ENCODE results near the gene PXMP2.

Gene PXMP2

DNA sequence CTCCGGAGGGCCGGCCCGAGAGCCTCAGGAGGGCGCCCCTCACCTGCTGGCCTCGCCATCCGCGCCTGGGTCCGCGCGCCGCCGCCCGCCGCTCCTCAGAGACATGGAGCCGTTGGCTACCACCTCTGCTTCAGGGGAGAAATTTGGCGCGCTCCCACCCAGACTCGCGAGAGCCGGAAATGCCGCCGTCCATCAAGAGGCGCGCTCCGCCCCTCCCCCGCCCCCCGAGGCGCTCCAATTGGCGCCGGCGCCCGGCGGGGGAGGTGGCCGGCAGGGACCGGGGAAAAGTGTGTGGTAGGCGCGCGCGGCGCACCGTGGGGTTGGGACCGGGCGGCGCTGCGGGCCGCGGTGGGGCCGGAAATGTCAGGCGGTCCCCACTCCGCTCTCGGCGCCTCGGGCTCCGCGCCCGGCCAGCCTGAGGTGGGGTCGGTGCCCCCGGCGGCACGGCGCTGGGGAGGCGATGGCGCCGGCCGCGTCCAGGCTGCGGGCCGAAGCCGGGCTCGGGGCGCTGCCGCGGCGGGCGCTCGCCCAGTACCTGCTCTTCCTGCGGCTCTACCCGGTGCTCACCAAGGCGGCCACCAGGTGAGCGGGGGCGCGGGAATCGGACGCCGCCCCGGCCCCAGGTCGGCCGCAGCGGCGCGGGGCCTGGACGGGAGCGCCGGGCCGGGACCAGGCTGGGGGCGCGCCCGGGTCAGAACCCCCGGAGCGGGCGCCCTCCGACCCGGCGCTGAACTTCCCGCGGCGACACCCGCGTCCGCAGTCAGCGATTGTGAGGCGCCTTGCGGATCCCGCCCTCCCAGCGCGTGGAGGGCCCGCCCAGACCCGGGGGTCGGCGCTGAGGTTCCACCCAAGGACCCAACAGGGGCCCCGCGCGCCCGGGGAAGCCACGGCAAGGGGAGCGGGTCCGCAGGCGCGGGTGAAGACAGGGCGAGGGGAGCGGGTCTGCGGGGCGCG is at the start of gene PXMP2, which contains the start of gene POLE:
Gene PXMP2 (plus strand): TSS at position 377 of the 954 bp plus-strand sequence. CDS start 84 bp downstream, at position 461.
Gene POLE (minus strand): TSS at position 132 of the 954 bp plus-strand sequence. CDS start 27 bp downstream, at position 105.
- peak; percentile 94 for DNase-seq

DNA sequence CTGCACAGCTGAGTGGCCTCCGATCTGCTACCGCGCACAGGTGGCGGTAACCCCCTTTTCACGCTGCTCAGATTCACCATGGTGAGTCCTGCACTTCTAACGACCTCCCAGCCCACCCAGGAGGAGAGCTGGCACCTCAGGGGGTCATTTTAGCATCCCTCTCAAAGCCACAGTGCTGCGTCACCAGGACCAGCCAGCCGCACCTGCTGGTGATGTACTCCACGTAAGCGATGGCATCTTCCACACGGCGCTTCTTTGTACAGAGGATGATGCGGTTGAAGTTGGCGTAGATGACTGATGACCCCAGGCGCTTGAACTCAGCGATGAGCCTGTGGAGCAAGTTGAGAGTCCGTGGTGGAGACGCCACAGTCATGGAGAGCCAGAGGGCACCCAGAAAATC is 49.6 kb upstream of the PXMP2 start:
- no peak for DNase-seq

- peak; percentile 18 for DNase-seq
Measured at GRCh38 chr12:132638541-132639408, 48.6 kb upstream of the PXMP2 start.

- no peak for DNase-seq
Measured at GRCh38 chr12:132639956-132640520, 47.3 kb upstream of the PXMP2 start.

GRCh38 chr12:132640936-132641335 is 46.5 kb upstream of the PXMP2 start:
- DNase-seq, result no peak

GRCh38 chr12:132641811-132642650 is 45.4 kb upstream of the PXMP2 start:
- no peak for DNase-seq

DNA sequence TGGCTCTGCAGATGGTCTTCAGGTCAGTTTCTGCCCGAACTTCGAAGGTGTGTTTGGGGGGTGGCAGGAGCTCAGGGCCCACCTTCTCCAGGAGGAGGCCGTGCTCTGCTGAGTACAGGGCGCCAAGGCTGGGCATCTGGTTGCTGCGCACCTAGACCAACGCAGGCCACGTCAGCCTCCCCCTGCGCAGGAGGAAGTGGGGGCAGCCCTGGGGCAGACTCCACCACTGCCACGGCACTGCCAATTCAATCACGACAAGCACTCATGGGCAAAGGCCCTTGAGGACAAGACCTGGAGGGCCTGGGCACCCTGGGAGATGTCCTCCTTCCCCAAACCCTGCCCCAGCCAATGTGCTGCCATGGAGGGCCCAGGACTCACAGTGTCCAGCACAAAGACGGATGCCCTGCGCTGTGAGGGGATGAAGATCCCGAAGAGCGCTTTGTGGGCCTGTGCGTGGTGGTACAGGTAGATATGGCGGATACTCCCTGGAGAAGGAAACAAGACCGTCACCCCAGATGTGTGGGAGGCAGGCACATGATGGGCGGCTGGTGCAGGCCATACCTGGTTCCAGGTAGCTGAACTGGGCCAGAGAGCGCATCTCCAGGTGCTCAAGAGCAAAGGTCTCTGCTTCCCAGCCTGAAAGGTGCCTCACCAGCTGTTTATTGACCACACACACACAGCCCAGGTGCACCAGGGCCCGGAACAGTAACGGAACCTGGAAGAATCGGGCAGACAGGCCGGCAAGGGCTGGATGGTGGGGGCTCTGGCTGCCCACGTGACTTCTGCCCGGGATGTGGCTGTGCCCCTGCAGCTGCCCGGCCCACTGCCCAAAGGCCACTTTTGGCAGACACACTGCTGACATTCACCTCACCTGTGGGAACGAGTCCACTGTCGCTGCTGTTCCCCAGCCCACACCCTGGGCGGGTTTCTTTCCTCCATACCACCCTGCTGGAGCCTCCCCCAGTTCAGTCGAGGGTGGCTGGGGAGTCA is 44.2 kb upstream of the PXMP2 start:
- DNase-seq, result no peak

GRCh38 chr12:132646850-132647249 is 40.5 kb upstream of the PXMP2 start:
- DNase-seq, result no peak

DNA sequence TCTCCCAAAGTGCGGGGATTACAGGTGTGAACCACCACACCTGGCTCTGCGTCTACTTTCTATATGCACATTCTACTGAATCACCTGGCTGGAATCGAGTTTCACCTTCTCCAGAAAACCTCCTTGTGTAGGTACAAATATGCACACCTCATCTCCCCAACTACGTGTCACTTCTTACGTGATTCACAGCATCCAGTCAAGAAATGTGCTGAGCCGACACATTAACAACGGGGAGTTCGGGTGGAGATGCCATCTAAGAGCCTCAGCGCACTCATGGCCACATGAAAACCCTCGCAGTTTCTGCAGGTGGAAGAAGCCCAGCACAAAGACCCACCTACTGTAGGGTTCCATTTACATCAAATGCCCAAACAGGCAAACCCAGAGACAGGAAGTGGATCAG is 39.5 kb upstream of the PXMP2 start:
- DNase-seq, result no peak

- no peak for DNase-seq
Measured at GRCh38 chr12:132648616-132649225, 38.7 kb upstream of the PXMP2 start.

GRCh38 chr12:132649226-132649945 is 38.0 kb upstream of the PXMP2 start:
- no peak for DNase-seq

GRCh38 chr12:132651444-132652100 is 35.8 kb upstream of the PXMP2 start:
- peak; percentile 63 for DNase-seq

DNA sequence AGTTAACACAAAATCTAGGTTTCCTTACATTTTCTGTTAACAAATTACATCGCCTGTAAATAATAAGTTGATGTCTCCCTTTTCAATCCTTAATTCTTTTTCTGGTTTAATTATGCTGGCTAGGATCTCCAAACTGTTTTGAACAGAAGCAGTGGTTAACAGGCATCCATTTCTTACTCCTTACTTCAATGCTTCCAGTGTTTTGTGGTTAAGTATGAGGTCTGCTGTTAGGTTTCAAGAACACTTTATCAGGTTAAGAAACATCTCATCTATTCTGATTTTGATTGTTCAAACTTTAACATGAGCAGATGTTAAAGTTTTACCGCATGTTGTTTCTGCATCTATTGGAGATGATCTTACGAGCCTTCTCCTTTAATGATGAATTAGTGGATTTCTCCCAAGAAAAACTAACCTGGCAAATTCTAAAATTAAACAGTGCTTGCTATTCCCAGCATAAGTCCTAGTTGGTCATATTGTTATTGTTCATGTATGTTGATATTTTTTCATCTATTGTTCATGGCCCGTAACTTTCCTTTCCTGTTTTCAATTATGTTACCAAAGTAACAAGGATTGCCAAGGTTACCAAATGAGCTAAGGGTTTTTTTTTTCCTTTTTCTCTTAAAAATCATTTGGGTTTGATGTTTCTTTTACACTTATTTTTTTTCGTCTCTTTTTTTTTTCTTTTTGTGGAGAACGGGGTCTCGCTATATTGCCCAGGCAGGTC is 33.7 kb upstream of the PXMP2 start:
- DNase-seq, result no peak

DNA sequence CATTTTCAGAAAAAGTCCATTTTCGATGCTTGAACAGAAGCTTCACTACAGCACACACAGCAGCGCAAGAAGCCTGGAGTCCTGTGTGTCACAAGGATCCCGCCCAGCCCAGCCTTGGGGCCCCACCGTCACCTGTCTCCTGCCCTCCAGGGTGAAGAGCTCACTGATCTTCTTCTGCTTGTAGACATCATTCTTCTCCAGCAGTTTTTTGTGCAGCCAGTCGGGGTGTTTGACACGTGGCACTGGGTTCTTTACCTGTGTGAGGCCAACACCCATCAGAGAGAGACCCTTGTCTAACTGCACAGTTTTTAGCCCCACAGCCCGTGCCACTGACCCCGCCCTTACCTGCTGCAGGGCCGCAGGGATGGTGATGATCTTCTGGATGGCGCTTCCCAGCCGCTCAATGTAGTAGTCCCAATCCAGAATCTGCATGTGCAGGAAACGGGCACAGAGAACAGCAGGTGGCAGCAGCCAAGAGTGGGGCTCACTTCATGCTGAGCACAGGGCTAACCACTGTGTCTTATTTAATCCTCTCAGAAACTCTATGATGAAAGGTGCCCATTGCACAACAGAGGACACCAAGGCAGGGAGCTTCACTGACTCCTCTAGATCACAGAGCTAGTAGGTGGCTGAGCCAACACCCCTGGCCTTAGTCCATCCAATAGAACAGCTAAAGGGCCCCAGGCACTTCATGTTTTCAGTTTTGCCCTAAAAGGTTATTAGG is 30.2 kb upstream of the PXMP2 start:
- DNase-seq, result no peak

DNA sequence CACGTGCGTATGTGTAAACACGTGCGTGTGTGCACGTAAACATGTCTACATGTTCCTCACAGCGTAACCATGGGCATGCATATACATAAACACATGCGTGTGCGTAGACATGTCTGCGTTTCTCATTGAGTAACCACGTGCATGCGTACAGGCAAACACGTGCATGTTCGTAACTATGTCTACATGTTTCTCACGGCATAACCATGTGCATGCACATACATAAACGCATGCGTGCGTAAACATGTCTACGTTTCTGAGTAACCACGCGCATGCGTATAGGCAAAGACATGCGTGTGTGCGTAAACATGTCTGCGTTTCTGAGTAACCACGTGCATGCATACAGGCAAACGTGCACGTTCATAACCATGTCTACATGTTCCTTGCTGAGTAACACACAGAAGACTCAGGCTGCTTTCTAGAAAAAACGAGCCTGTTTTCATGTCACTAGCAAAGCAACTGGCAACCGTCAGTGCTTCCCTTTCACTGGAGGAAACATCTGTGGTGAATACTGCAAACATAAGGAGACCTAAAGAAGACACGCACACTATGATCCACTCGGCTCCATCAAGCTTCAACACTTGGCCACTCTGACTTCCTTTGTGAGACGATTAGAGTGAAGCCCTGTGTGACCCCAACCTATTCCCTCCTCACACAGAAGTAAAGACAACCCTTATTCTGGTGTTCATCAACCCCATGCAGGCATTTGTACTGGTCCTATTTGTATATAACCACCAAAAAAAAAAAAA is 29.1 kb upstream of the PXMP2 start:
- no peak for DNase-seq

- no peak for DNase-seq
Measured at GRCh38 chr12:132659146-132659545, 28.2 kb upstream of the PXMP2 start.

- DNase-seq, result no peak
Measured at GRCh38 chr12:132660052-132660451, 27.3 kb upstream of the PXMP2 start.

All from HCEC 1CT (cell line).